ENCODE data around the gene FADS2. TPM values are rescaled to one million over a fixed set of nuclear protein-coding genes. Genes with fewer than 3 reads are reported as not detected.

FADS2 gene
- total and polyA plus RNA-seq, 2 of the 13 experiments (the other 11 are each of a cell fraction or from before 2014, with no cell fraction given): 90.1 to 124 TPM

GRCh38 chr11:61899146-61899841, 71.2 kb downstream of the FADS2 start (continued):
- TF ChIP-seq TAF15 (IDR thresholded peaks at IDR 0.05; ENCODE audit: low read depth, low read length, poor library complexity, severe bottlenecking) (peak; percentile 89), ZNF567 (CRISPR knock-in tag; IDR thresholded peaks at IDR 0.05; ENCODE audit: borderline replicate concordance) (0 out of 2 replicates have a peak, but pooled peaks have one; percentile 58), ZBTB33 (CRISPR knock-in tag; IDR thresholded peaks at IDR 0.05) (peak; percentile 94), RBM39 (IDR thresholded peaks at IDR 0.05; ENCODE audit: low read depth, low read length, poor library complexity, severe bottlenecking) (peak; percentile 30), ZNF331 (CRISPR knock-in tag; IDR thresholded peaks at IDR 0.05) (peak; percentile 75; the same call in 1 of the 2 replicates), IKZF5 (CRISPR knock-in tag; IDR thresholded peaks at IDR 0.05) (peak; percentile 52; the same call in 1 of the 2 replicates), ZNF260 (CRISPR knock-in tag; IDR thresholded peaks at IDR 0.05; ENCODE audit: borderline replicate concordance, low read depth) (no peak), MED1 (CRISPR knock-in tag; IDR thresholded peaks at IDR 0.05) (0 out of 2 replicates have a peak, but pooled peaks have one; percentile 17), SAFB2 (CRISPR knock-in tag; IDR thresholded peaks at IDR 0.05; ENCODE audit: borderline replicate concordance, low read depth) (no peak), MZF1 (CRISPR knock-in tag; IDR thresholded peaks at IDR 0.05; ENCODE audit: borderline replicate concordance) (no peak), NBN (conservative IDR thresholded peaks at IDR 0.05) (no peak), ZFX (CRISPR knock-in tag; IDR thresholded peaks at IDR 0.05; ENCODE audit: low read depth) (peak; percentile 81), REL (CRISPR knock-in tag; conservative IDR thresholded peaks at IDR 0.05) (no peak), ZNF780A (CRISPR knock-in tag; IDR thresholded peaks at IDR 0.05) (peak; percentile 71; the same call in 1 of the 2 replicates), NFRKB (IDR thresholded peaks at IDR 0.05) (no peak), MXI1 (IDR thresholded peaks at IDR 0.05; ENCODE audit: borderline replicate concordance, low read depth, low read length) (peak; percentile 67; the same call in 2 of the 3 replicates), HNRNPLL (IDR thresholded peaks at IDR 0.05; ENCODE audit: low read depth, low read length, poor library complexity, severe bottlenecking) (peak; percentile 59), YY1 (IDR thresholded peaks at IDR 0.05; ENCODE audit: insufficient read depth, insufficient replicate concordance, low read depth, low read length) (peak; percentile 63), ZNF619 (CRISPR knock-in tag; IDR thresholded peaks at IDR 0.05) (peak; percentile 78; the same call in 1 of the 2 replicates), ZNF704 (CRISPR knock-in tag; IDR thresholded peaks at IDR 0.05; ENCODE audit: borderline replicate concordance) (no peak), HOXA5 (CRISPR knock-in tag; IDR thresholded peaks at IDR 0.05) (peak; percentile 35; the same call in 1 of the 2 replicates), ZFP62 (CRISPR knock-in tag; IDR thresholded peaks at IDR 0.05) (no peak), USF2 (IDR thresholded peaks at IDR 0.05; ENCODE audit: low read depth, low read length) (no peak), USF2 (CRISPR knock-in tag; IDR thresholded peaks at IDR 0.05; ENCODE audit: borderline replicate concordance) (no peak)

All from HepG2 (cell line).